Hepatocyte (in vitro differentiated cells): ENCODE results near the gene TCP11L2.

ENCODE experiments used
- EZH2phosphoT487 ChIP-seq: fragments of 200-600 bp; sonication (generic); IDR thresholded peaks from one replicate; pipeline ENCODE4 v1.6.1; 2018; ENCODE audit warnings: antibody characterized with exemption, mild to moderate bottlenecking, low read depth, moderate library complexity; ENCODE audit not compliant: unreplicated experiment, severe bottlenecking
- TF ChIP-seq, protein P1 (sequence below): fragments of 200-600 bp; sonication (generic); IDR thresholded peaks from 2 replicates; pipeline ENCODE4 v1.5.1; 2016; ENCODE audit warnings: antibody characterized with exemption, mild to moderate bottlenecking; ENCODE audit not compliant: poor library complexity

GRCh38 chr12:106297681-106298080, 4.9 kb upstream of the TCP11L2 start:
- TF ChIP-seq, protein P1, sequence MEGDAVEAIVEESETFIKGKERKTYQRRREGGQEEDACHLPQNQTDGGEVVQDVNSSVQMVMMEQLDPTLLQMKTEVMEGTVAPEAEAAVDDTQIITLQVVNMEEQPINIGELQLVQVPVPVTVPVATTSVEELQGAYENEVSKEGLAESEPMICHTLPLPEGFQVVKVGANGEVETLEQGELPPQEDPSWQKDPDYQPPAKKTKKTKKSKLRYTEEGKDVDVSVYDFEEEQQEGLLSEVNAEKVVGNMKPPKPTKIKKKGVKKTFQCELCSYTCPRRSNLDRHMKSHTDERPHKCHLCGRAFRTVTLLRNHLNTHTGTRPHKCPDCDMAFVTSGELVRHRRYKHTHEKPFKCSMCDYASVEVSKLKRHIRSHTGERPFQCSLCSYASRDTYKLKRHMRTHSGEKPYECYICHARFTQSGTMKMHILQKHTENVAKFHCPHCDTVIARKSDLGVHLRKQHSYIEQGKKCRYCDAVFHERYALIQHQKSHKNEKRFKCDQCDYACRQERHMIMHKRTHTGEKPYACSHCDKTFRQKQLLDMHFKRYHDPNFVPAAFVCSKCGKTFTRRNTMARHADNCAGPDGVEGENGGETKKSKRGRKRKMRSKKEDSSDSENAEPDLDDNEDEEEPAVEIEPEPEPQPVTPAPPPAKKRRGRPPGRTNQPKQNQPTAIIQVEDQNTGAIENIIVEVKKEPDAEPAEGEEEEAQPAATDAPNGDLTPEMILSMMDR, result no peak
- TF ChIP-seq EZH2phosphoT487, result no peak
